SIG-M5 (cell line): ENCODE results near the gene SPOP.

Source experiments
- DNase-seq: peaks from one replicate; lab custom pipeline; 2025; lab: John Stamatoyannopoulos, UW

SPOP gene

DNA sequence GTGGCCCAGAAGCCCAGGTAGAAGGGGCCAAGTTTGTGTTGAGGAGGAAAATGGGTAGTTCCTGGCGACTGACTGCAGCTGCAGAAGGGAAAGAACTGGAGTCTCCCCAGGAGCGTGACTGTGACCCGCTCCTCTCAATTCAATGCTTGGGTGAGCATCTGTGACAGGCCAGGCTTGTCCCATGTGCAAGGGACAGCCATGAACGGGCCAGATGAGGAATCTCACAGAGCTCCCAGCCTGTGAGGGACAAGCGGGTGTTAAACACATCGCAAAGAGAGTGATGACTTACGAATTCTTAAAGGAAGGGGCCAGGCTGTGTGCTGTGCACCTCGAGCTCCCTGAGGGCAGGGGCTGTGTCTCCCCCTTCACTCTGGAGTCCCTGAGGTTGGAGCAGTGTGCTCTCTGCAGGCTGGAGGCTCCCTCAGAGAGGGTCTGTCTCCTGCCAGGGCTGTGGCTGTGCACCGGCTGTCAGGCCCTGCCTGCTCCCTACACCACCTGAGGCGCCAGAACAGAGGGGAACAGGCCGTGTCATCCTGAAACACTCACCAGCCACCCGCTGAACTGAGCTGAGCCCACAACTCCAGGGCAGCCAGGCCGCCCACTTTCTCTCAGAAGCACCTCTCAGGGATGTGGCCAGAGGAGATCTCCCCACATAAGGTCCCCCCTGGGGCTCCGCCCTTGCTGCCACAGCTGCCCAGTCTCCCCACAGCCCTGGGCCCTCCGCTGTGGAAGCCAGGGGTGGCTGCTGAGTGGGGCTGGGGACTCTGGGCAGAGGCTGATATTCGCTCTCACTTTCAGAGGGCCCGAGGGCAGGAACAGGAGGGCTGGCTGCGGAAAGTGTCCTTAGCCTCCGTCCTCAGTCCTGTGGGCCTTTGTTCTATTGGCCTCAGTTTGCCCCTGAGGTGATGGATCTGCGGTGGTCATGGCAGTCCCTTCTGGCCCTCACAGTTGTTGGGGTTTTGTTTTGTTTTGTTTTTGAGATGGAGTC, 127.9 kb downstream of the SPOP start:
- no peak for DNase-seq

DNA sequence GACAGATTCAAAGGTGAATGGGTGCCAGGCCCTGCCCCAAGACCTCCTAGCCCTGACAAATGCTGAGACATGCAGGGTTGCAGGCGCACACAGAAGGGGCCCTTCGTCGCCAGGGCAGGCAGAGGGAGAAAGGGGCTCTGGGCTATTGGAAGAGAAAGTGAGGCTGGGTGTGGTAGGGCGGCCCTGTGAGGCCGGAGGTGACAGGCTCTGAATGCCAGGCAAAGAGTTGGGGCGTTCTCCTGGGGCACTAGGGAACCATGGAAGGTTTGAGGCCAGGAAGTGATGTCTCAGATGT, 128.6 kb downstream of the SPOP start:
- no peak for DNase-seq
